Loucy (cell line): ENCODE measurements around the gene C3orf20.

Source experiments
- EZH2phosphoT487 ChIP-seq: fragments of 200-600 bp; IDR thresholded peaks from 2 replicates; pipeline ENCODE4 v1.6.1; 2018; ENCODE audit warnings: antibody characterized with exemption, mild to moderate bottlenecking, moderate library complexity, borderline replicate concordance
- TF ChIP-seq, protein P1 (sequence below): fragments of 200-600 bp; sonication (generic); conservative IDR thresholded peaks from 2 replicates; pipeline ENCODE4 v1.5.1; 2014; ENCODE audit warnings: mild to moderate bottlenecking, antibody characterized with exemption, low read length

DNA sequence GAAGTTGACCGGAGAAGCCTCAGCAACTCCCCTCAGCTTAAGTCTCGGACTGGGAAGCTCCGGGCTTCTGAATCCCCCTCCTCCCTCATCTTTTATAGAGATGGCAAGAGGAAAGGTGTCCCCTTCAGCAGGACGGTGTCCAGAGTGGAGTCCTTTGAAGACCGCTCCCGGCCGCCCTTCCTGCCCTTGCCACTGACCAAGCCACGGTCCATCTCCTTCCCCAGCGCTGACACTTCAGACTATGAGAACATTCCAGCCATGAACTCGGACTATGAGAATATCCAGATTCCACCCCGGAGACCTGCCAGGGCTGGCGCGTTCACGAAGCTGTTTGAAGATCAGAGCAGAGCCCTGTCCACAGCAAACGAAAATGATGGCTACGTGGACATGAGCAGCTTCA lies 146.2 kb downstream of the C3orf20 start:
- TF ChIP-seq, protein P1, sequence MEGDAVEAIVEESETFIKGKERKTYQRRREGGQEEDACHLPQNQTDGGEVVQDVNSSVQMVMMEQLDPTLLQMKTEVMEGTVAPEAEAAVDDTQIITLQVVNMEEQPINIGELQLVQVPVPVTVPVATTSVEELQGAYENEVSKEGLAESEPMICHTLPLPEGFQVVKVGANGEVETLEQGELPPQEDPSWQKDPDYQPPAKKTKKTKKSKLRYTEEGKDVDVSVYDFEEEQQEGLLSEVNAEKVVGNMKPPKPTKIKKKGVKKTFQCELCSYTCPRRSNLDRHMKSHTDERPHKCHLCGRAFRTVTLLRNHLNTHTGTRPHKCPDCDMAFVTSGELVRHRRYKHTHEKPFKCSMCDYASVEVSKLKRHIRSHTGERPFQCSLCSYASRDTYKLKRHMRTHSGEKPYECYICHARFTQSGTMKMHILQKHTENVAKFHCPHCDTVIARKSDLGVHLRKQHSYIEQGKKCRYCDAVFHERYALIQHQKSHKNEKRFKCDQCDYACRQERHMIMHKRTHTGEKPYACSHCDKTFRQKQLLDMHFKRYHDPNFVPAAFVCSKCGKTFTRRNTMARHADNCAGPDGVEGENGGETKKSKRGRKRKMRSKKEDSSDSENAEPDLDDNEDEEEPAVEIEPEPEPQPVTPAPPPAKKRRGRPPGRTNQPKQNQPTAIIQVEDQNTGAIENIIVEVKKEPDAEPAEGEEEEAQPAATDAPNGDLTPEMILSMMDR, result no peak
- no peak for TF ChIP-seq EZH2phosphoT487
